ENCODE results near the gene MICAL3.

MICAL3 gene

DNA sequence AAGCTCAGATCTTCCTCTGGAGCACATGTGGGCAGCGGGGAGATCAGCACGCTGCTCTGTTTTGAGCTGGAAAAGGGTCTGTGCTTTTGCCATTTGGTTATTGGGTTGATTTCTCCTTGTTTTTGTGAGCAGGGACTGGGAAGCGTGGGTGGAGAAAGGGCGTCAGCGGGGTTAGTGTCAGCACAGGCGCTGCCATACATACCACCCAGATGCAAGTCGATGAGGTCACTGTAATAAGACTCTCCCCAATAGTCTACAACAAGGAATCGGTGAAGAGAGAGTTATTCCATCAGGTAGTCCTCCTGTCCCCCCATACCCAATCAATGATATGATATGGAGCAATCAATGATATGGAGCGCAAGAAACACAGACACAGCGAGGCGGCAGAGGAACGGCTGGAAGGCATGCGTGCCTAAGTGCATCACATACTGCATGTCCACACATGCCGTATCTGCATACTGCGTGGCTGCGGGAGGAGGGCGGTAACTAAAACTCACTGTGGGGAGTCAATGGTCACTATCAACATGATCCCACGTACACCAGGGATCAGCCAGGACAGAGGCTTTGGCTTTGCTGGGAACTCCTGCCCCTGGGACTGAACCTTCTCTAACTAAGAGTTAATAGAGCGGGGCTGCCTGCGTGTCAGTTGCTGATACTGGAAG lies 220.6 kb downstream of the MICAL3 start:
- H3K4me3 ChIP-seq (replicated peaks; ENCODE audit: low read depth, low read length) = no peak overlapping the region
- DNase-seq (ENCODE audit: low read depth) = no peak
- TF ChIP-seq, protein P1, sequence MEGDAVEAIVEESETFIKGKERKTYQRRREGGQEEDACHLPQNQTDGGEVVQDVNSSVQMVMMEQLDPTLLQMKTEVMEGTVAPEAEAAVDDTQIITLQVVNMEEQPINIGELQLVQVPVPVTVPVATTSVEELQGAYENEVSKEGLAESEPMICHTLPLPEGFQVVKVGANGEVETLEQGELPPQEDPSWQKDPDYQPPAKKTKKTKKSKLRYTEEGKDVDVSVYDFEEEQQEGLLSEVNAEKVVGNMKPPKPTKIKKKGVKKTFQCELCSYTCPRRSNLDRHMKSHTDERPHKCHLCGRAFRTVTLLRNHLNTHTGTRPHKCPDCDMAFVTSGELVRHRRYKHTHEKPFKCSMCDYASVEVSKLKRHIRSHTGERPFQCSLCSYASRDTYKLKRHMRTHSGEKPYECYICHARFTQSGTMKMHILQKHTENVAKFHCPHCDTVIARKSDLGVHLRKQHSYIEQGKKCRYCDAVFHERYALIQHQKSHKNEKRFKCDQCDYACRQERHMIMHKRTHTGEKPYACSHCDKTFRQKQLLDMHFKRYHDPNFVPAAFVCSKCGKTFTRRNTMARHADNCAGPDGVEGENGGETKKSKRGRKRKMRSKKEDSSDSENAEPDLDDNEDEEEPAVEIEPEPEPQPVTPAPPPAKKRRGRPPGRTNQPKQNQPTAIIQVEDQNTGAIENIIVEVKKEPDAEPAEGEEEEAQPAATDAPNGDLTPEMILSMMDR (IDR thresholded peaks at IDR 0.05; ENCODE audit: low read length, missing control alignments) = no peak

DNA sequence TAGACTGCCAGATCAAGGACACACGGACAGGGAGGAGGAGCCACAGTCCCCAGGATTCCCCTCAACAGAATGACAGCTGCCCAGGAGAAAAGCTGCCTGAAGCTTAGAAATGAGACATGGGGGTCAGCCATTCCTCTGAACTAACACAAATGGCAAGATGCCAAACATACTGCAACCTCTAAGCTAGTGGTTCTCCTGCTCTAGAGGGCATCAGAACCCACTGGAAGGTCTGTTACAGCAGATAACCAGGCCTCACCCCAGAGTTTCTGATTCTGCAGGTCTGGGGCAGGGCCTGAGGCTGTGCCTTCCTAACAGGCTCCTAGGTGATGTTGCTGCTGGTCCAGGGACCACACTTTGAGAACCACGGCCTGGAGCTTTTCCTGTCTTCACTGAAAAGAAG lies 221.5 kb downstream of the MICAL3 start:
- DNase-seq (ENCODE audit: low read depth) = no peak
- TF ChIP-seq, protein P1 (IDR thresholded peaks at IDR 0.05; ENCODE audit: low read length, missing control alignments) = no peak
- no peak overlapping the region for H3K4me3 ChIP-seq (replicated peaks; ENCODE audit: low read depth, low read length)

DNA sequence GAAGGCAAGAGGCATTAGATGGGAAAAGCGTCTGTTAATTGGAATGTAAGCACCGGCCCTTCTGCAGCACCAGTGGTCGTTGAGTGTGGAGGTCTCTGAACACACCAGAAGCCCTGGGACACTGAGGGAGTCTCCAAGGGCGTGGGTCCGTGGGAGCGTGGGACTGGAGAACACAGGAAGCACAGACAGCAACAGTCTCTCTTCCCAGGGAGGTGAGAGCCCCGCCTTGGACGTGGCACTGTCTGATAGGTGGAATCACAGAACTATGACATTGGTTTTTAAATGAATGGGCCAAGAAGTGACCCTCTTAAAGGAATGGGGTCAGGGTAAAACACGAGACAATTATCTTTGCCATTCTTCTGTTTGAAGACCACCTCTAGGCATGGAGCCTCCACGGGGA lies 221.9 kb downstream of the MICAL3 start:
- no peak overlapping the region for H3K4me3 ChIP-seq (replicated peaks; ENCODE audit: low read depth, low read length)
- no peak for DNase-seq (ENCODE audit: low read depth)
- TF ChIP-seq, protein P1 (IDR thresholded peaks at IDR 0.05; ENCODE audit: low read length, missing control alignments) = no peak

DNA sequence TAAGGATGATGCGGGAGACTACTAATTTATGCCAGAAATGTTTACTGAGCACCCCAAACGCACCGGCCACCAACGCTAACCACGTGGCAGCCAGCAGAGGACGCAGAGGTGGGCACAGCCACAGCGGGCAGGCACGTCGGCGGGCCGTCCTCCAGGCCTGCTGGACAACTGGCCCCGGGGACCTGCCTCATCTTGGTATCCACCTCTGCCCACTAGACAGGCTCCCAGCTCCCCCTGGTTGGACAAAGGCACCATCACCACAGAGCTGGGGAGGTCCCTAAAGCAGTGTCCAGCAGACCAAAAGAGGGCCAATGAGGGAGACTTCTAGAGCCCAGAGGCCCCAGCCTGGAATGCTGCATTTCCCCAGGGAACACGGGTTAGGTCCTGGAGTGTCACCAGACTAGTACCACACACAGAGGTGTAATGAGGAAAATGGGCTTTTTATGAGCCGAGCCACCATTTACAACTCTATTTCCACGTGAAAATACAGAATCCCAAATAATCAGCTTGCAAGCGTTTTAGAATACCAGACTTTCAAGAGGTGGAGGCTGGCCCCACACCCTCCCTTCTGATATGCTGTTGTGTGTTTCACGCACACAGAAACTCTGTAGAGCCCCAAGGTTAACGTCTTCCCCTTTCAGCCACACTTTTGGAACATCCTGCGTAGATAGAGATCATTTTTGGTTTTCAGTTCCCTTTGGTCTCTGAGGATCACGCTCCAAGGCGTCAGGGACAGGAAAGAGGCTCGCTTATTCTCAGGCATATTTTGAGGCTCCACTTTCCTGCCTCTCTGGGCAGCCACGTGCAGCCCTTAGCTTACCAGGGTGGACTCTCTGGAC lies 226.4 kb downstream of the MICAL3 start:
- TF ChIP-seq, protein P1 (IDR thresholded peaks at IDR 0.05; ENCODE audit: low read length, missing control alignments) = no peak
- DNase-seq (ENCODE audit: low read depth) = no peak
- no peak overlapping the region for H3K4me3 ChIP-seq (replicated peaks; ENCODE audit: low read depth, low read length)

DNA sequence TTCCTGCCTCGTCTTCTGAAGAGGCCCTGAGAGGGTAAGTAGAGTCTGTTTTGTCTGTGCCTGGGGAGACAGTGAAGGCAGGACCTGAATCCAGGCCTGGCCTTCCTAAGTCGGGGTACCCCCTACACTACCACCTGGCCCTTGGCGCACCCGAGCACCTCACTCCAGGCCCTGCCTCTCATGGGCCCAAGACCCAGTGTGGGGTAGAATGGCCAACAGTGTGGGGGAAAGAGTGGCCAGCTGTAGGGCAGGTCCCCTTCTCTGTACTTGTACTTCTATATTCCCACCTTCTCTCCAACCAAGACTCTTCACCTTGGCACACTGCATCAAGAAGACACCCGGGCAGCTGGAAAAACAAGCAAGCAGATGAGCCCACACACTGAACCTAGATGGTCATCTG lies 227.7 kb downstream of the MICAL3 start:
- TF ChIP-seq, protein P1 (IDR thresholded peaks at IDR 0.05; ENCODE audit: low read length, missing control alignments) = no peak
- H3K4me3 ChIP-seq (replicated peaks; ENCODE audit: low read depth, low read length) = no peak overlapping the region
- DNase-seq (ENCODE audit: low read depth) = no peak

DNA sequence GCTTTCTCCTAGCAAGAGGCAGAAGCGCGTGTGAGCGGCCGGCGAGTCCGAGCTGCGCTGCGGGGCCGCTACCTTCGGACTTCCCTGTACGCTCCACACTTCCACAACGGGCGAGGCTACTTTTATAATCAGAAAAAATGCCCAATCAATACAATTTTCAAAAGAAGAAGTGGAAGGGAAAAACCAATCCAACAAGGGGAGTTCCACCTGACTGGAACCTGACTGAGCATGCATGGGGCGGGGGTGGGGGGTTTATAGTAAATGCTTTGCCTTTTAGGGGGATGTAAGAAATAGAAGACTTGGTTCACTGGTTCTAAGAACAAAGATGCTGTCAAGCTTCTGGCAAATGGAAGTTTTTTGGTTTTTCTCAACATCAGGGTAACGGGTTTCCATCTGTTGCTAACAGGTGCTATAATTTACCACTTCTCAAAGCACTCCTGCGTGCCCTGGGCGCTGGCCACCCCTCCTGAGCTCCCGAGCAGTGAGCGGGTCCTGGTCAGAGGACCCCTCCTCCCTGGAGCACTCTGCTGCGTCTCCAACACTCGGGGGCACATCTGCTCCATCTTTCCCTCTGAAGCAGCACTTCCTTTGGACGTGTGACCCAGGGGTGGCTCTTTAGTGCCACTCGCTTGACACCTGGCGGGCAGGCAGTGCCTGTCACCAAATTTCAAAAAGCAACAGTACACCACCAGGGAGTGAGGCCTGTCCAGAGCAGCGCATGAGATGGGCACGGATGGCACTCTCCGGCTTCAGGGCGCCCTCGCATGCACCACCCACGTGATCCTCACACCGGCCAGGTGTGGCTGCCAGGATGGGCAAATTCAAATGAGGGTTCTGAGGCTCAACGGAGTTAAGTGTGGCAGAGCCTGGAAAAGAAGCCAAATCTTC lies 228.5 kb downstream of the MICAL3 start:
- H3K4me3 ChIP-seq (replicated peaks; ENCODE audit: low read depth, low read length) = no peak overlapping the region
- DNase-seq (ENCODE audit: low read depth) = no peak
- TF ChIP-seq, protein P1 (IDR thresholded peaks at IDR 0.05; ENCODE audit: low read length, missing control alignments) = no peak

Measured in fibroblast of pulmonary artery (primary cell).